Fibroblast of the aortic adventitia (primary cell): ENCODE data around the gene FTSJ3. TPM values are rescaled to one million over a fixed set of nuclear protein-coding genes. Genes with fewer than 3 reads are reported as not detected.
"Not testable (repeated sequence)": the region's sequence is repeated elsewhere in the genome, so short reads cannot be mapped to it uniquely, and the experiment has no call there.

Experiments used
- DNase-seq: peaks from one replicate; pipeline ENCODE4 v3.0.0-alpha.2; 2010; ENCODE audit warnings: low read depth
- H3K4me3 ChIP-seq: 2 replicates; pipeline ENCODE4 v1.5.1; 2011; ENCODE audit warnings: low read depth, mild to moderate bottlenecking, control low read depth, low read length, moderate library complexity
- total RNA-seq: library from RNA; depleted of rRNA; stranded (reverse); fragments of >200 nt; gene quantifications from 2 replicates; pipeline ENCODE4 v1.2.3, GENCODE V29; 2012; ENCODE audit warnings: low replicate concordance
- TF ChIP-seq, protein P1 (sequence below): IDR thresholded peaks from 2 replicates; pipeline ENCODE4 v1.5.1; 2011; ENCODE audit warnings: mild to moderate bottlenecking, low read length, control low read depth, inconsistent platforms; ENCODE audit not compliant: insufficient read depth

Gene FTSJ3
- total RNA-seq, 1 donor, result 39.8 TPM

- TF ChIP-seq, protein P1, sequence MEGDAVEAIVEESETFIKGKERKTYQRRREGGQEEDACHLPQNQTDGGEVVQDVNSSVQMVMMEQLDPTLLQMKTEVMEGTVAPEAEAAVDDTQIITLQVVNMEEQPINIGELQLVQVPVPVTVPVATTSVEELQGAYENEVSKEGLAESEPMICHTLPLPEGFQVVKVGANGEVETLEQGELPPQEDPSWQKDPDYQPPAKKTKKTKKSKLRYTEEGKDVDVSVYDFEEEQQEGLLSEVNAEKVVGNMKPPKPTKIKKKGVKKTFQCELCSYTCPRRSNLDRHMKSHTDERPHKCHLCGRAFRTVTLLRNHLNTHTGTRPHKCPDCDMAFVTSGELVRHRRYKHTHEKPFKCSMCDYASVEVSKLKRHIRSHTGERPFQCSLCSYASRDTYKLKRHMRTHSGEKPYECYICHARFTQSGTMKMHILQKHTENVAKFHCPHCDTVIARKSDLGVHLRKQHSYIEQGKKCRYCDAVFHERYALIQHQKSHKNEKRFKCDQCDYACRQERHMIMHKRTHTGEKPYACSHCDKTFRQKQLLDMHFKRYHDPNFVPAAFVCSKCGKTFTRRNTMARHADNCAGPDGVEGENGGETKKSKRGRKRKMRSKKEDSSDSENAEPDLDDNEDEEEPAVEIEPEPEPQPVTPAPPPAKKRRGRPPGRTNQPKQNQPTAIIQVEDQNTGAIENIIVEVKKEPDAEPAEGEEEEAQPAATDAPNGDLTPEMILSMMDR, result no peak
- no peak for DNase-seq
- H3K4me3 ChIP-seq, result no peak overlapping the region
Observed at GRCh38 chr17:63816669-63817068, 10.8 kb downstream of the FTSJ3 start.

- TF ChIP-seq, protein P1, result no peak
- no peak overlapping the region for H3K4me3 ChIP-seq
- no peak for DNase-seq
Observed at GRCh38 chr17:63816123-63816522, 11.3 kb downstream of the FTSJ3 start.

DNA sequence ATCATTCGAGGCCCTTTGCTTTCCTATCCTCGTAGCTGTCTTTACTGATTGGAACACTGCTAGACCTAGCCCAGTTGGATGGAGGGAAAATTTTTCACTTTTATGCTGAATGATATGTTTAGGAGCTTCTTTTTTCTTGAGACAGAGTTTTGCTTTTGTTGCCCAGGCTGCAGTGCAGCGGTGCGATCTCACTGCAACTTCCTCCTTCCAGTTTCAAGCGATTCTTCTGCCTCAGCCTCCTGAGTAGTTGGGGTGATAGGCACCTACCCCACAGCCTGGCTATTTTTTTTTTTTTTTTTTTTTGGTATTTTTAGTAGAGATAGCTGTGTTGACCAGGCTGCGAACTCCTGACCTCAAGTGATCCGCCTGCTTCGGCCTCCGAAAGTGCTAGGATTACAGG, 17.5 kb downstream of the FTSJ3 start:
- no peak overlapping the region for H3K4me3 ChIP-seq
- DNase-seq, result no peak
- TF ChIP-seq, protein P1, result no peak

GRCh38 chr17:63805591-63805990, 21.9 kb downstream of the FTSJ3 start:
- no peak overlapping the region for H3K4me3 ChIP-seq
- peak; percentile 19 for DNase-seq
- TF ChIP-seq, protein P1, result no peak

GRCh38 chr17:63804328-63804727, 23.1 kb downstream of the FTSJ3 start:
- no peak for DNase-seq
- TF ChIP-seq, protein P1, result no peak
- no peak overlapping the region for H3K4me3 ChIP-seq

- TF ChIP-seq, protein P1, result no peak
- no peak overlapping the region for H3K4me3 ChIP-seq
- no peak for DNase-seq
Observed at GRCh38 chr17:63800783-63801182, 26.7 kb downstream of the FTSJ3 start.

DNA sequence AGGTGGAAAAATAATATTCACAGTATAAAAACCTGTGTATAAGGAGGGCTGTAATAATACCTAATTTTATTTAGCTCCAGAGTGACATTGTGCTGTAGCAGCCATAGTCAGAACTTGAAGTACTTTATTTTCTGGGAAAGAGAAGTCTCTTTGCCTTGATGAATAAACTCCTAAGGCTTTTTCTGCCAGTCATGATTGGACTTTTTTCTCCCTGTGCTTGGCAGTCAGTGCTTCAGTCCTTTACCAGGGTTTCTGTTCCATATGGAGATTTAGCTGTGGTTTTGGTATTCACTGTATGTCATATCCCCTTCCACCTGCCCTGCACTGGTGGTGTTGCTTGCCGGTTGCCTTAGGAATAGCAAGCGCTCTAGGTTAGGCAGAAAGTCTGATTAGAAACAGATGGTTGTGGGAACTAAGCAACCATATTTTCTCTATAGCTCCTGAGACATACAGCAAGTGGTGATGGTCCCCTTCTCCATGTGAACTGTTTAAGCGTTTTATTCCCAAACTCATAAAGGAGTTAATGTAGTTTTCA, 28.8 kb downstream of the FTSJ3 start:
- H3K4me3 ChIP-seq, result no peak overlapping the region
- TF ChIP-seq, protein P1, result no peak
- DNase-seq, result no peak

DNA sequence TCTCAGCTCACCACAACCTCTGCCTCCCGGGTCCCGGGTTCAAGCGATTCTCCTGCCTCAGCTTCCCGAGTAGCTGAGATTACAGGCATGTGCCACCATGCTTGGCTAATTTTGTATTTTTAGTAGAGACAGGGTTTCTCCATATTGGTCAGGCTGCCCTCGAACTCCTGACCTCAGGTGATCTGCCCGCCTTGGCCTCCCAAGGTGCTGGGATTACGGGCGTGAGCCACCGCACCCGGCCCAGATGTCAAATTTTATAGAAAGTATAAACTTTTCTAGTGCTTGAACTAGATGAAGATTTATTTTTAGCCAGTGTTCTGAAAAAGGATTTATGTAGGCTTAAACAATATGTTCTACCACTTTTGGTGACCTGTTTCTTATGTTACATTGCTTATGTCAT, 31.1 kb downstream of the FTSJ3 start:
- not testable (repeated sequence) for DNase-seq

More for the DNA sequence above, 31.1 kb downstream of the FTSJ3 start:
- not testable (repeated sequence) for H3K4me3 ChIP-seq
